Stimulated activated CD4-positive, alpha-beta T cell treated with anti-CD3 and anti-CD28 coated beads, Interleukin-2, amount 100 ng/mL, for 4 hours (primary cell): ENCODE data around the gene POLR2M.

Source experiments
- DNase-seq: peaks from one replicate; pipeline ENCODE4 v3.0.0-alpha.2; 2020; ENCODE audit warnings: low read depth

The POLR2M gene

DNA sequence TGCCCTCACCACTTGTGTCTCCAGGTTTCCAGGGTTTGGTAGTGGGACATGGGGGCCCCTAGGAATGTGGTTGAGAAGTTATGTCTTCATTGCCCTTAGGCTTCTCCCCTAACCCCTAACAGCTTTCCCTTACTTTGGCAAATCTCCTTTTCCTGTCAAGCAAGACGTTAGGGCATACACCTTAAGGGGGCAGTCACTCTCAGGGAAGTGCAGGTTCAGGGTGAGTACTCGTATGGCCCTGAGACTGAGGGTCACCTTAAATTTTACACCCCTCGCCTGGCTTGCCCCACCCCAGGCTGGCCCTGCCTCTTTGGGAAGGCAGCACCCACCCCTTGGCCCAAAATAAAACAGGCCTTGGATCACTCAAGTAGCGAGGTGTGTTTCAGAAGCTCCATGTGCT, 33.5 kb downstream of the POLR2M start:
- no peak for DNase-seq

GRCh38 chr15:57741089-57741488, 34.6 kb downstream of the POLR2M start:
- DNase-seq: no peak

DNA sequence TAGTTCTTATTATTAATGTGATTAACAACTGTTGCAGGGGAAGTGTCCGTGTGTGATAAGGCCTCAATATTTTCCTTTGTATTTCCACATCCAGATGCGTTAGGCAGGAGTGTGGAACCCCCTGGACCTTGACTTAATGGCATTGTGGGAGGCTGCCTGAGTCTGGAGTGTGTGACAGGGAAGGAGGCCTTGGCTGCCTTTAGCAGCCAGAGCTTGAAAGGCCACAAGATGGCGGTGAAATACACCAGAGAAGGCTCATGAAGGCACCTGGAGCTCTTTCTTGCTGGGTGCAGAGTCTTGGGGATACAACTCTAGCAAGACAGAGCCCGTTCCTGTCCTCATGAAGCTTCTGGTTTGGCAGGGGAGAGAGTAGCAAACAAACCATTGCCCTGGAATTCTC, 36.9 kb downstream of the POLR2M start:
- no peak for DNase-seq

- no peak for DNase-seq
Measured at GRCh38 chr15:57746786-57747185, 40.3 kb downstream of the POLR2M start.

DNA sequence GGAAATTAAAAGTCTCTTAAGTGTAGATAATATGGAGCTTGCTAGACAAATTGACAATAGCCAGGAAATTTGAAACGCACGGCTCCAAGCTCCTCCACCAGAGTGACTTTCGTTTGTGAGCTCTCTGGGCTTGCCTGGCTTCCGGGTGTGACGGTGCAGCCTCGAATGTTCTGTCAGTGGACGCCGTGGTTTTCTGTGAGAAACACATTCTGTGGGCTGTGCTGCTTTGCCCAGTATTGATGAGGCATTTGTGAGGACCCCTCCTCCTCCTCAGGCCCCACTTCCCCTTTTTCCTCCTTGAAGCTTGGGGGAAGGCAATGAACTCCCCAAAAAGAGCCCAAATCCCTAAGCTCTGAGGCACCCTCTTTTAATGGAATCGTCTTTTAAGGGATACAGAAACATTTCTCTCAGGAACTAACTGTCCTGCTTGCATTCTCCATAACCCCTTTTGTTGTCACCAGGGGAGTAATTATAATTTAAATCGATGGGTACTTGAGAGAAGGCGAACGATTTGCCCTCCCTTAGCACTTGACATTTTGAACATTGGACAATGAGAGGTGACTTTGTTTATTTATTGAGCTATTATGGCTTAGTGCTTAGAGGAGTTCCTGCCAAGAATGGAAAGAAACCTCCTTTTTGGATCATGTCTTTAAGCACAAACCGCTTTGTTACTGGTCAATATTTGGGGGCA, 40.8 kb downstream of the POLR2M start:
- DNase-seq: peak; percentile 7

DNA sequence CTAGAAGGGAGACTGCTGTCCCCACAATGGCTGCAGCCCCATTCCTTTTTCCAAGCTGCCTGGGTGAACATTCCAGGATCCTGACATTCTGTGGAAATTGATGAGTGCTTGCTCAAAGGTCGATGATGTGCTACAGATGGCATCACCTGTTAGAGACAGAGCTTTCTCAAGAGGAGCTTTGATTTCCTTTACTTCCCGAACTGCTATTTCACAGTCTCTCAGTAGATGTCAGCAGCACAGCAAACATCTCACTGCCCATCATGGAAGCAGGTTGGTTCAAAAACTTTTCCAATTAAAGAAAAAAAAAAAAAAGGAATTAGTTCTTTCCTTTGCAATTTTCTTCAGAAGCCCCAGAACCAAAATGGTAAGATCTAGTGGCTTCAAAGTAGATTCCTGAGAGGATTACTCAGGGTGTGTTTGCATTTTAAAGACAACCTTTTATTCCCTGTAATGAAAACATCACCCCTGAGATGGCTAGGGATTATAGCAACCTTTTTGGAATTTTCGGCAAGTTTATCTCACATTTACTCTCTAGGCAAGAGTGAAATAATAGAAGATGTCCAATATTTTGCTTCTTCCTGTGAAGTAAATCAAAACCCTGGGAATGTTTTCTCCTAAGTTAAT, 44.8 kb downstream of the POLR2M start:
- no peak for DNase-seq

GRCh38 chr15:57752436-57752835, 45.9 kb downstream of the POLR2M start:
- DNase-seq: no peak

DNA sequence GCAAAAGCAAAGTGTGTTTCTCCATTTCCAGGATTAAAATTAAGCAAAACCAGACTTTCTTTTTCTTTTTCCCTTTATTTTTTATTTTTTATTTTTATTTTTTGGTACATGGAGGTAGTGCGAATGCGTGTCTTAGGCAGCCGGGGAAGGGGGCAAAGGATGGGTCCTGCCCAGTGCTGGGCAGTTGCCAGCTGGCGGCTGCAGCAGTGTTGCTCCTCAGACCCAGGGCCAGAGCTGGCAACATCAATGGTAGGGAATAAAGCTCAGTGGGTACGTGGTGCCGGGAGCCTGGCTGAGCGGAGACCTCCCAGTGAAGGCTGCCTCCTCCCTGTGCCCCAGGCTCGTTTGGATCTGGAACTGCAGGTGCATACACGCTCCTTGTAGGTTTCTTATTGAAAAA, 46.3 kb downstream of the POLR2M start:
- no peak for DNase-seq

DNA sequence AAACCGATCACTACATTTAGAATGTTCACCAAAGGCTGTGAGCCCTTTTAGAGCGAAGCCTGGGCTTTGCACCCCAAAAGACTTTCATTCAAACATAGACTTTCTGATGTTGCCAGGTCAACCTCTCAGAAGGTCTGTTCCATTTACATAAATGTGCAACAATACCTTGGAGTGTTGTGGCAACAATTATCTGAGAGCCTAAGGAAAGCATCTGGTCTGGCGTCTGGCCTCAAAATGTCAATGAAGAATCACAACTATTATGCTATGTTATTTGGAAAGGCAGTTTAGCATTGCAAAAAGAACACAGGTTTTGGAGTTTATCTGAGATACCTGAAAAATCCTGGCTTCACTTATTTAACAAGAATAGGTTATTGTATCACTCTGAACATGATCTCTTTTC, 50.0 kb downstream of the POLR2M start:
- no peak for DNase-seq

GRCh38 chr15:57758560-57758959, 52.0 kb downstream of the POLR2M start:
- DNase-seq: no peak

- DNase-seq: no peak
Measured at GRCh38 chr15:57761562-57761961, 55.0 kb downstream of the POLR2M start.

GRCh38 chr15:57762302-57762701, 55.8 kb downstream of the POLR2M start:
- no peak for DNase-seq

GRCh38 chr15:57763176-57763964, 56.9 kb downstream of the POLR2M start:
- DNase-seq: no peak
